ENCODE data around the gene LIMK2.

DNA sequence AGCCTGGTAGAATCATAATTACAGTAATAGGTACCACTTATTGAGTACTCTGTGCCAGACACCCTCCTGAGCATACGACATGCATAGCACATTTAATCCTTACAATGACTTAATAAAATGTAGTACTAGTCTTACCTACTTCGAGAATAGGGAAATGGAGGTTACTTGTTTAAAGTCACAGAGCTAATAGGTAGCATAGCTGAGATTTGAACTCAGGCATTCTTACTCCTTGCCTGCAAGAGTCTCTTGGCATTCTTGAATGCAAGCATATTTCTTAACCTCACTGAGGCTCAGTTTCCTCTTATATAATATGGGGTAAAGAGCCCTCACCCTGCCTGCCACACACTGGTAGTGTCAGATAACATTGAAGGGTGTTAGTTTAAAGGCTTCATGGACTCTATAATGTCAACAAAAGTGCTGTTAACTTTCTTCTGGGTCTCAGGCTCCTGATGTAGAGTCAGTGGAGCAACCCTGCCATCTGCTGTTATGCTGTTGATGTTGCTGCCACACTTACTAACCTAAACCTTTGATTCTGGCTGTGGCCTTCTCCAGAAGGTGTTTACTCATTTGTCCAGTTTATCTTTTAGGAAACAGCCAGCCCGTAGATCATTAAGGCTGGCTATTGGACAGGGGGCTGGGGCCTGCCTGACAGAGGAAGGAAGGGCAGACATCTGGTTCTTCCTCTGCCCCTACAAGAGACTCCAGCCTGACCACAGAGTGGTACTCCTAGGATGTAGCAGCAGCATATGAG, 18.9 kb downstream of the LIMK2 start:
- TF ChIP-seq CTCF (IDR thresholded peaks at IDR 0.05) (peak in 5 of 6 experiments; percentile 49 to 96 (median 90)), POLR2A (IDR thresholded peaks at IDR 0.05) (no peak)
